ENCODE data around the gene ZNF169.

DNA sequence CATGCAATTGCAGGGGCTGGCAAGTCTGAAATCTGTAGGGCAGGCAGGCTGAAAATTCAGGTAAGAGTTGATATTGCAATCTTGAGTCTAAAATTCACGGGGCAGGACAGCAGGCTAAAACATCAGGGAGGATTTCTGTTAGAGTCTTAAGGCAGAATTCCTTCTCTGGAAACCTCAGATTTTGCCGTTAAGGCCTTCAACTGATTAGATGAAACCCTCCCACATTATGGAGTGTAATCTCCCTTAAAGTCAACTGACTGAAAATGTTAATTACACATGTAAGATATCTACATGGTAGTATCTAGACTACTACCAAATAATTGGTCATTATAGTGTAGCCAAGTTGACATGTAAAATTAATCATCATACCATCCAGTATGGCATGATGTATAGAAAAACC, 3.1 kb upstream of the ZNF169 start:
- TF ChIP-seq, protein P1, sequence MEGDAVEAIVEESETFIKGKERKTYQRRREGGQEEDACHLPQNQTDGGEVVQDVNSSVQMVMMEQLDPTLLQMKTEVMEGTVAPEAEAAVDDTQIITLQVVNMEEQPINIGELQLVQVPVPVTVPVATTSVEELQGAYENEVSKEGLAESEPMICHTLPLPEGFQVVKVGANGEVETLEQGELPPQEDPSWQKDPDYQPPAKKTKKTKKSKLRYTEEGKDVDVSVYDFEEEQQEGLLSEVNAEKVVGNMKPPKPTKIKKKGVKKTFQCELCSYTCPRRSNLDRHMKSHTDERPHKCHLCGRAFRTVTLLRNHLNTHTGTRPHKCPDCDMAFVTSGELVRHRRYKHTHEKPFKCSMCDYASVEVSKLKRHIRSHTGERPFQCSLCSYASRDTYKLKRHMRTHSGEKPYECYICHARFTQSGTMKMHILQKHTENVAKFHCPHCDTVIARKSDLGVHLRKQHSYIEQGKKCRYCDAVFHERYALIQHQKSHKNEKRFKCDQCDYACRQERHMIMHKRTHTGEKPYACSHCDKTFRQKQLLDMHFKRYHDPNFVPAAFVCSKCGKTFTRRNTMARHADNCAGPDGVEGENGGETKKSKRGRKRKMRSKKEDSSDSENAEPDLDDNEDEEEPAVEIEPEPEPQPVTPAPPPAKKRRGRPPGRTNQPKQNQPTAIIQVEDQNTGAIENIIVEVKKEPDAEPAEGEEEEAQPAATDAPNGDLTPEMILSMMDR (IDR thresholded peaks at IDR 0.05), result no peak
- no peak for TF ChIP-seq POLR2AphosphoS5 (IDR thresholded peaks at IDR 0.05; ENCODE audit: insufficient read depth in 1 of 2, low read depth in 1 of 2)

All from vagina (tissue), 2 donors.